ENCODE data around the gene ZNRF4. TPM values are rescaled to one million over a fixed set of nuclear protein-coding genes. Genes with fewer than 3 reads are reported as not detected.

ZNRF4 gene
- total RNA-seq, 2 donors from 2014 or later = not detected

GRCh38 chr19:5491565-5491964, 36.3 kb downstream of the ZNRF4 start:
- DNase-seq (ENCODE audit: low spot score) = no peak
- Mint-ChIP-seq H3K27me3 (peaks cover 24 to 29% of the 10 kb centered on the region in 2 donors), H3K36me3 (no peaks in the 10 kb centered on the region), H3K4me3 (no peak overlapping the region), H3K27ac (no peak overlapping the region), H3K4me1 (ENCODE audit: low read depth in 2 of 2) (no peaks in the 10 kb centered on the region), H3K9me3 (no peaks in the 10 kb centered on the region)
- no peak for ATAC-seq

GRCh38 chr19:5492281-5492634, 37.0 kb downstream of the ZNRF4 start:
- DNase-seq (ENCODE audit: low spot score) = no peak
- Mint-ChIP-seq H3K36me3 (no peaks in the 10 kb centered on the region), H3K4me1 (ENCODE audit: low read depth in 2 of 2) (no peaks in the 10 kb centered on the region), H3K9me3 (no peaks in the 10 kb centered on the region), H3K4me3 (no peak overlapping the region), H3K27me3 (peaks cover 31 to 34% of the 10 kb centered on the region in 2 donors), H3K27ac (no peak overlapping the region)
- ATAC-seq = no peak

GRCh38 chr19:5492635-5493409, 37.6 kb downstream of the ZNRF4 start:
- Mint-ChIP-seq H3K27me3 (peaks cover 35 to 37% of the 10 kb centered on the region in 2 donors), H3K27ac (no peak overlapping the region), H3K36me3 (no peaks in the 10 kb centered on the region), H3K4me1 (ENCODE audit: low read depth in 2 of 2) (no peaks in the 10 kb centered on the region), H3K4me3 (no peak overlapping the region), H3K9me3 (no peaks in the 10 kb centered on the region)
- ATAC-seq (no peak), DNase-seq (ENCODE audit: low spot score) (no peak)

GRCh38 chr19:5494773-5495172, 39.6 kb downstream of the ZNRF4 start:
- ATAC-seq (no peak), DNase-seq (ENCODE audit: low spot score) (no peak)
- no peaks in the 10 kb centered on the region for H3K9me3 Mint-ChIP-seq
- peaks cover 31 to 34% of the 10 kb centered on the region in 2 donors for H3K27me3 Mint-ChIP-seq
- no peaks in the 10 kb centered on the region for H3K36me3 Mint-ChIP-seq
- H3K27ac Mint-ChIP-seq = no peak overlapping the region
- H3K4me3 Mint-ChIP-seq = no peak overlapping the region
- no peaks in the 10 kb centered on the region for H3K4me1 Mint-ChIP-seq (ENCODE audit: low read depth in 2 of 2)

- H3K4me3 Mint-ChIP-seq = no peak overlapping the region
- DNase-seq (ENCODE audit: low spot score) = no peak
- ATAC-seq = no peak
- no peaks in the 10 kb centered on the region for H3K4me1 Mint-ChIP-seq (ENCODE audit: low read depth in 2 of 2)
- peaks cover 22 to 27% of the 10 kb centered on the region in 2 donors for H3K27me3 Mint-ChIP-seq
- H3K9me3 Mint-ChIP-seq = no peaks in the 10 kb centered on the region
- H3K27ac Mint-ChIP-seq = no peak overlapping the region
- no peaks in the 10 kb centered on the region for H3K36me3 Mint-ChIP-seq
Observed at GRCh38 chr19:5495792-5496191, 40.6 kb downstream of the ZNRF4 start.

- Mint-ChIP-seq H3K4me3 (no peak overlapping the region), H3K9me3 (peaks cover 5% of the 10 kb centered on the region), H3K4me1 (ENCODE audit: low read depth in 2 of 2) (no peaks in the 10 kb centered on the region), H3K27ac (no peak overlapping the region), H3K27me3 (peaks cover 22 to 35% of the 10 kb centered on the region in 2 donors), H3K36me3 (peaks cover 8% of the 10 kb centered on the region)
- ATAC-seq = peak in 1 of 2 donors; percentile 39
- no peak for DNase-seq (ENCODE audit: low spot score)
Observed at GRCh38 chr19:5497297-5497696, 42.1 kb downstream of the ZNRF4 start.

GRCh38 chr19:5498830-5499550, 43.8 kb downstream of the ZNRF4 start:
- no peak for ATAC-seq
- H3K27ac Mint-ChIP-seq = no peak overlapping the region
- no peaks in the 10 kb centered on the region for H3K4me1 Mint-ChIP-seq (ENCODE audit: low read depth in 2 of 2)

GRCh38 chr19:5501907-5502306, 46.7 kb downstream of the ZNRF4 start:
- ATAC-seq (no peak), DNase-seq (ENCODE audit: low spot score) (no peak)
- Mint-ChIP-seq H3K27ac (no peak overlapping the region), H3K9me3 (peaks cover 15% of the 10 kb centered on the region), H3K36me3 (peaks cover 26% of the 10 kb centered on the region), H3K4me1 (ENCODE audit: low read depth in 2 of 2) (no peaks in the 10 kb centered on the region), H3K27me3 (peaks cover 20 to 23% of the 10 kb centered on the region in 2 donors), H3K4me3 (no peak overlapping the region)

More at GRCh38 chr19:5498830-5499550, 43.8 kb downstream of the ZNRF4 start:
- Mint-ChIP-seq H3K9me3 (peaks cover 13% of the 10 kb centered on the region), H3K27me3 (peaks cover 21 to 35% of the 10 kb centered on the region in 2 donors), H3K4me3 (no peak overlapping the region), H3K36me3 (peaks cover 17% of the 10 kb centered on the region)
- DNase-seq (ENCODE audit: low spot score) = no peak

GRCh38 chr19:5503598-5503997, 48.4 kb downstream of the ZNRF4 start:
- Mint-ChIP-seq H3K27ac (no peak overlapping the region), H3K27me3 (peaks cover 12 to 15% of the 10 kb centered on the region in 2 donors), H3K9me3 (peaks cover 15% of the 10 kb centered on the region), H3K36me3 (peaks cover 26% of the 10 kb centered on the region), H3K4me1 (ENCODE audit: low read depth in 2 of 2) (no peaks in the 10 kb centered on the region), H3K4me3 (no peak overlapping the region)
- no peak for DNase-seq (ENCODE audit: low spot score)
- no peak for ATAC-seq

- H3K4me3 Mint-ChIP-seq = no peak overlapping the region
- no peaks in the 10 kb centered on the region for H3K4me1 Mint-ChIP-seq (ENCODE audit: low read depth in 2 of 2)
- ATAC-seq (no peak), DNase-seq (ENCODE audit: low spot score) (no peak)
- H3K27ac Mint-ChIP-seq = no peak overlapping the region
- H3K27me3 Mint-ChIP-seq = peaks cover 12 to 15% of the 10 kb centered on the region in 2 donors
- H3K36me3 Mint-ChIP-seq = peaks cover 26% of the 10 kb centered on the region
- peaks cover 15% of the 10 kb centered on the region for H3K9me3 Mint-ChIP-seq
Observed at GRCh38 chr19:5504114-5504513, 48.9 kb downstream of the ZNRF4 start.

Other genes starting within 250 kb of the ZNRF4 start
- gene PTPRS, start 114.6 kb upstream of the ZNRF4 start, total RNA-seq = under 1 TPM; 0.17 to 0.33 TPM
- gene TINCR, start 112.5 kb downstream of the ZNRF4 start, total RNA-seq = 1 to 10 TPM in 1 of 2 donors, under 1 TPM in 1; 0.57 to 2.6 TPM
- gene SAFB2, start 167.4 kb downstream of the ZNRF4 start, total RNA-seq = 100 to 1,000 TPM; 116 to 204 TPM
- gene SAFB, start 167.7 kb downstream of the ZNRF4 start, total RNA-seq = 100 to 1,000 TPM; 126 to 190 TPM
- gene MICOS13, start 225.1 kb downstream of the ZNRF4 start, total RNA-seq = 10 to 100 TPM; 40.7 to 41.4 TPM
- gene HSD11B1L, start 225.6 kb downstream of the ZNRF4 start, total RNA-seq = 1 to 10 TPM; 1.8 to 3.6 TPM
- 100 to 1,000 TPM; 645 to 764 TPM for gene RPL36, start 234.9 kb downstream of the ZNRF4 start, total RNA-seq

All from natural killer cell treated with Interleukin-12 subunit alpha and Interleukin-12 subunit beta and Interleukin-15 and Interleukin-18, amount 100 ng/mL, for 72 hours (primary cell).